Measurements from ENCODE around the gene ABHD15.

Gene ABHD15

DNA sequence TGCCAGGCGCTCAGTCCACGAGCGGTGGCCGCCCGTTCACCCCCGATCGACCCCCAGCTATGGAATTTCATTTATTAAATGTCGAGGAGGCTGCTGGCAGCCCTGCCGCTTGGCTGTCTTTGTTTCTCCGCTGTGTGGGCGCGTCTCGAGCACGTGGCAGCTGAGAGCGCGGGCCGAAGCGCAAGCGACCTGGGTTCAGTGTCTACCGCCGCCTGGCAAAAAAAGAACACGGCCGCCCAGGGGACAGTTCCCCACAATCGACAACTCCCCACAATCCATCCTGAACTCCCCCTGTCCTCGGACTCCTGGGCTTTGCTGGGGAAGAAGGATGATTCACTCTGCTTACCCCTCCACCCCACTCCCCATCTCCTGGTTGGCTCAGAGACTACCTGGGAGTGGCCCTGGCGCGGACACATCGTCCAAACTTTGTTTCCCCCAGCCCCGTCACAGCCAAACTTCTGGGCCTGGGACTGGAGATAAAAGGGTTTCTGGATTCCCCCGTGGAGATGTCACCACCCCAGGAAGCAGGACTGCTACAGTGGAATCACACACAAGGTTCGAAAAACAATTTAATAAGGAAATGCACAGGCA is 24.4 kb upstream of the ABHD15 start:
- peak overlapping the region; percentile 29 for H3K4me3 ChIP-seq (ENCODE audit: control insufficient read depth, low read depth, low read length)
- DNase-seq (ENCODE audit: low read depth): peak; percentile 65
- TF ChIP-seq, protein P1, sequence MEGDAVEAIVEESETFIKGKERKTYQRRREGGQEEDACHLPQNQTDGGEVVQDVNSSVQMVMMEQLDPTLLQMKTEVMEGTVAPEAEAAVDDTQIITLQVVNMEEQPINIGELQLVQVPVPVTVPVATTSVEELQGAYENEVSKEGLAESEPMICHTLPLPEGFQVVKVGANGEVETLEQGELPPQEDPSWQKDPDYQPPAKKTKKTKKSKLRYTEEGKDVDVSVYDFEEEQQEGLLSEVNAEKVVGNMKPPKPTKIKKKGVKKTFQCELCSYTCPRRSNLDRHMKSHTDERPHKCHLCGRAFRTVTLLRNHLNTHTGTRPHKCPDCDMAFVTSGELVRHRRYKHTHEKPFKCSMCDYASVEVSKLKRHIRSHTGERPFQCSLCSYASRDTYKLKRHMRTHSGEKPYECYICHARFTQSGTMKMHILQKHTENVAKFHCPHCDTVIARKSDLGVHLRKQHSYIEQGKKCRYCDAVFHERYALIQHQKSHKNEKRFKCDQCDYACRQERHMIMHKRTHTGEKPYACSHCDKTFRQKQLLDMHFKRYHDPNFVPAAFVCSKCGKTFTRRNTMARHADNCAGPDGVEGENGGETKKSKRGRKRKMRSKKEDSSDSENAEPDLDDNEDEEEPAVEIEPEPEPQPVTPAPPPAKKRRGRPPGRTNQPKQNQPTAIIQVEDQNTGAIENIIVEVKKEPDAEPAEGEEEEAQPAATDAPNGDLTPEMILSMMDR (conservative IDR thresholded peaks at IDR 0.05; ENCODE audit: control insufficient read depth, insufficient read depth, low read depth, low read length): no peak

DNA sequence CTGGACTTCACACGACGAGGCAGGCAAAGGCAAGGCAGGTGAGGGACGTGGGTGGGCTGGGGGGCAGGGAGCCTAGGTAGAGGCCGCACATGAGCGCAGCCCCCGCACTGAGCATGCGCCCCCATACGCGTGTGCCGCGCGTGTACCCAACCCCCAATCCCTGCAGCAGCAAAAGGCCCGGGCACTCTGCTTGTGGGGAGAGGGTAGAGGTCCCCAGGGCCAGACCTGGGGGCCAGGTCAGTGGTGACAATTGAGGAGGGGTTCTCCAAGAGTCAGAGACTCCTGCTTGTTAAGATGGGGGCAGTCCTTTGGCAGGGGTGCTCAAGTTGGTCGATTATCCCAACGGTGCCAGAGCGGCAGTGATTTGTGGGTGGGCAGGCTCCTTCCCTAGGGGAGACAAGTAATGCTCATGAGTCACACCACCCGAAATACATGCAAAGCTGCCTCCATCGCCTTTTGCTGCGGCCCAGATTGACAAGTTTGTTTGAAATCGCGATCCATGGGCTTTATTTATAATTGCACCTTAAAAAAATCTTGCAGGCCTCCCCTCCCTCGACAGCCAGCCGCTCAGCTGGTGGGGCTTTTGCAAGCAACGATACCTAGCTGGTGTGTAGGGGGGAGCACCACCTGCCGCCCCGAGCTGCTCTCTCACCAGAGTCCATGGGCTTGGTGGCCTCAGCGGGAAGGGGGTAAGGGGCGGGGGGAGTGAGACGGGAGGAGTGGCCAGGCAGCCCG is 23.7 kb upstream of the ABHD15 start:
- peak; percentile 78 for DNase-seq (ENCODE audit: low read depth)
- TF ChIP-seq, protein P1 (conservative IDR thresholded peaks at IDR 0.05; ENCODE audit: control insufficient read depth, insufficient read depth, low read depth, low read length): no peak
- H3K4me3 ChIP-seq (ENCODE audit: control insufficient read depth, low read depth, low read length): peak overlapping the region; percentile 42

DNA sequence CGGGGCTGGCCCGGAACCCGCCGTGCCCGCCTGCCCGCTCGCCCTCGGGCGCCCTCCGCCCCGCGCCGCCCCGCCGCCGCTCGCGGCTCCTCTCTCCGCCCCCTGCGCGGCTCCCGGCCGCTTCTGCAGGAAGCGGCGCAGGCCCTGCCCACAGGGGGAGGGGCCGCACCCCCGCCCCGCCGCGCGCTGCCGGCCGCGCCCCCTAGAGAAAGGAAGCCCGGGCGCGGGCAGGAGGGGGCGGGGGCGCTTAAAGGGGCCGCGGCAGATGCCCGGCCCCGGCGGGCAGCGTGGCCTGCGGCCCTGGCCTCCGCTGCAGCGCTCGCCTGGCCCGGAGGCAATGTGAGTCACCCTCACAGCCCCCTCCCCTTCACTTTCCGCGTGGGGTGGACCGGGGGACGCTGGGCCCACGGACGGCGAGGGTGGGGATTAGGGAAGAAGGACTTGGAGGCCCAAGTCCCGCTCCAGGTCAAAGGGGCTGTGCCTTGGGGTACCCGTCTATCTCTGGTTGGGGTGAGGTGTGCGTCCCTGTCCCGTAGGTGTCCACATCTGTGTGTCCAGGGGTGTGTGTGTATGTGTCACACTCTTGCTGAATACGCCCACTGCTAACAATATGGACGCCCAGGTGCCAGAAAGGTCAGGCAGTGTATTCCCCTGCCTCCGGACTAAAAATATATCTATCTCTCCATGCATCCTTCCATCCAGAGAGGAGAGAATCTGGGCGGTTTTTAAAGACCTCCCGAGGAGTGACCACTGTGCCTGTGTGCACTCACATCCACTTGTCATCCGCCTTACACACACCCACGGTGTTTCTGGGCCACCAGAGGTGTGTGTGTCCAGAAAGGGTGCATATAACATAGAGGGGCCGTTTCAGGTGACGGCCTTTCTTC is 22.9 kb upstream of the ABHD15 start, which contains the start of gene GIT1:
Gene GIT1, minus strand, starts transcription at position 125 of the 887 bp plus-strand sequence. CDS start 270 bp downstream, outside the sequence.
- peak within 1 kb of the TSS; percentile 75 for H3K4me3 ChIP-seq (ENCODE audit: control insufficient read depth, low read depth, low read length)
- peak; percentile 68 for DNase-seq (ENCODE audit: low read depth)
- TF ChIP-seq, protein P1 (conservative IDR thresholded peaks at IDR 0.05; ENCODE audit: control insufficient read depth, insufficient read depth, low read depth, low read length): no peak

DNA sequence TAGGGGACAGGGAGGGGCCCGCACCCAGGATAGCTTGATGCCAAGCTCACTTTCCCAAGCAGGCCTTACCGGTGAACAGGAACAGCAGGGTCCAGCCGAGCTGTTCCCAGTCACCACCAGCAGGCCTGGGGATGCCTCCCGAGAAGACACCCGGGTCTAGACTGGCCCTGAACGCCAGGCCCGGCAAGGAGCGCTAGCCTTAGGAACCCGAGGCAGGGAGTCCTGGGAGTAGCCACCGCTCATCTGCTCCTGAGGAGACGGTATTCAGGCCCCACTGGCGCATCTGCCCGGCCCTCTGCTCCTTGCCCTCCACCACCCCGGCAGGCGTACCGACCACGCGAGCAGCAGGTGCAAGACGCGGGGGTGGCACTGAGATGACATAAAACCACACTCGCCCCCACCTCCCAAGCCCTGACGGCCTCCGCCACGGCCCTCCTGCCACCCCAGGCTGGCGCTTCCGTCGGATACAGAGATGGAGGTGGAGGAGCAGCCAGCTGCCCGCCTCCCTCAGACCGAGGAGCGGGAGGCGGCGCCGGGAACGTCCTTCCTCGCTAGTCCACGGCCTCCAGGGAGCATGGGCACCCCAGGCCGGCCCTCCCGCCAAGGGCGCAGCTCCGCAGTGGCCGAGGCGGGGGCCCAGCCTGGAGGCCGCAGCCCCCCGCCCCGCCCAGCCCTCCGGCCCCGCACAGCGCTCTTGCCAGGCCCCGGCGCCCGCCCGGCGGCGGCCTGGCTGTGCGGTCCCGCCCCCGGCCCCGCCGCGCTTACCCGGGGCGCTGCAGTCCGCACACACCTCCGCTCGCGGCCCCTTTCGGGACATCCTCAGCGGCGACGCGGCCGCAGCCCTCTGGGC is 21.9 kb upstream of the ABHD15 start:
- H3K4me3 ChIP-seq (ENCODE audit: control insufficient read depth, low read depth, low read length): peak overlapping the region; percentile 75
- no peak for DNase-seq (ENCODE audit: low read depth)
- TF ChIP-seq, protein P1 (conservative IDR thresholded peaks at IDR 0.05; ENCODE audit: control insufficient read depth, insufficient read depth, low read depth, low read length): no peak

DNA sequence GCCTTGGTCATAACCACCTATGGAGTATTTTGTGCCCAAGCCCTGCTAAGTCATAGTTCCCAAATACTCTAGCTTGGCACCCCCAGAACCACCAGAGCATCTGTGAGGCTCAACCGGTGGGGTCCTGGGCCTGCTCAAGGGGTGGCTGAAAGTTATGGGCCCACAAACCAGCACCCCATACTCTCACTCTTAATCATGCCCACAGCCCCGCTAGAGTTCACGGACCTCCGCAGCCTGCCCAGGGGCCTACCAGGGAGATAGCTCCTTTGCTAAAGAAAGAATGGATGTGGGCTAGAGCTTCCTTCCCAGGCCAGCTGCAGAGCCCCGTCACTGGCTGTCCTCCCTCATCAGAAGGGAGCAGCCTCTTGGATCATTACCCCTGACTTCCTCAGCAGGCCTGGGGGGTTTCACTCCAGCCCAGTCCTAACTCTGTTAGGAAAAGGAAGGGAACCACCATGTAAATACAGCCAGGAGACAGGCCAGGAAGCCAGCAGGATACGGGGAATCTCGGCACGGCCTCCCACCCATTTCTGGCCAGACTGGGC is 21.3 kb upstream of the ABHD15 start:
- peak overlapping the region; percentile 75 for H3K4me3 ChIP-seq (ENCODE audit: control insufficient read depth, low read depth, low read length)
- no peak for DNase-seq (ENCODE audit: low read depth)
- TF ChIP-seq, protein P1 (conservative IDR thresholded peaks at IDR 0.05; ENCODE audit: control insufficient read depth, insufficient read depth, low read depth, low read length): no peak
